Endodermal cell (in vitro differentiated cells): ENCODE measurements around the gene INHBB. TPM values are rescaled to one million over a fixed set of nuclear protein-coding genes. Genes with fewer than 3 reads are reported as not detected.

Experiments used
- DNase-seq: peaks from one replicate; pipeline ENCODE4 v3.0.0-alpha.2; 2017
- H3K27ac ChIP-seq: 2 replicates; pipeline ENCODE4 v1.5.1; 2013; ENCODE audit warnings: mild to moderate bottlenecking, low read depth, low read length, moderate library complexity
- H3K27me3 ChIP-seq: 2 replicates; pipeline ENCODE4 v1.6.1; 2013; ENCODE audit warnings: mild to moderate bottlenecking, low read length, moderate library complexity; ENCODE audit not compliant: insufficient read depth, control insufficient read depth, poor library complexity, severe bottlenecking
- H3K36me3 ChIP-seq: 2 replicates; pipeline ENCODE4 v1.7.0; 2013; ENCODE audit warnings: mild to moderate bottlenecking, low read length, moderate library complexity; ENCODE audit not compliant: control insufficient read depth, insufficient read depth
- H3K4me1 ChIP-seq: one replicate; pipeline ENCODE4 v1.7.0; 2013; ENCODE audit warnings: low read length; ENCODE audit not compliant: control insufficient read depth, insufficient read depth
- H3K4me3 ChIP-seq: 2 replicates; pipeline ENCODE4 v1.5.1; 2013; ENCODE audit warnings: mild to moderate bottlenecking, low read length, moderate library complexity
- H3K9ac ChIP-seq: 2 replicates; pipeline ENCODE4 v1.6.1; 2013; ENCODE audit warnings: mild to moderate bottlenecking, low read length, moderate library complexity; ENCODE audit not compliant: poor library complexity, severe bottlenecking; ENCODE audit errors: extremely low read depth
- H3K9me3 ChIP-seq: 2 replicates; pipeline ENCODE4 v1.6.1; 2013; ENCODE audit warnings: mild to moderate bottlenecking, low read length, moderate library complexity; ENCODE audit not compliant: control insufficient read depth
- H3K27ac Mint-ChIP-seq: 2 replicates; pipeline ENCODE4 v1.8.0; 2020; ENCODE audit warnings: mixed read lengths
- H3K27me3 Mint-ChIP-seq: 2 replicates; pipeline ENCODE4 v1.8.0; 2021; ENCODE audit warnings: mild to moderate bottlenecking, mixed read lengths; ENCODE audit not compliant: insufficient read depth
- H3K36me3 Mint-ChIP-seq: 2 replicates; pipeline ENCODE4 v1.8.0; 2020; ENCODE audit warnings: low read depth, mixed read lengths
- H3K4me1 Mint-ChIP-seq: 2 replicates; pipeline ENCODE4 v1.8.0; 2020; ENCODE audit warnings: mixed read lengths
- H3K4me3 Mint-ChIP-seq: 2 replicates; pipeline ENCODE4 v1.8.0; 2020; ENCODE audit warnings: mild to moderate bottlenecking, moderate library complexity, mixed read lengths
- H3K9me3 Mint-ChIP-seq: 2 replicates; pipeline ENCODE4 v1.8.0; 2020; ENCODE audit warnings: mild to moderate bottlenecking, mixed read lengths
- WGBS, 2 experiments: methylation state at CpG; one replicate each; pipeline versions ENCODE4 v1.1.5 to v1.1.7; 2013; ENCODE audit warnings: missing lambda C conversion rate in 2 of 2, mixed read lengths in 1 of 2; ENCODE audit not compliant: insufficient coverage in 1 of 2, insufficient read length in 1 of 2; 5-methylcytosine and 5-hydroxymethylcytosine counted together
- total RNA-seq, 2 donors: library from RNA; stranded (reverse); fragmentation: NEBNext Ultra II Directional in 1 of 2; extraction: Animal tissue kit (Norgen Biotek cat#: 25700) in 1 of 2; gene quantifications; 2 replicates in 1 of 2; 3 replicates in 1 of 2; pipeline ENCODE4 v1.2.1, GENCODE V29; 2021
- TF ChIP-seq, protein P1 (sequence below): fragments of 200-600 bp; sonication (generic); conservative IDR thresholded peaks from 2 replicates; pipeline ENCODE4 v1.5.0; 2021; ENCODE audit warnings: antibody characterized with exemption, mild to moderate bottlenecking

INHBB gene
- total RNA-seq, 2 donors from 2014 or later = not detected

DNA sequence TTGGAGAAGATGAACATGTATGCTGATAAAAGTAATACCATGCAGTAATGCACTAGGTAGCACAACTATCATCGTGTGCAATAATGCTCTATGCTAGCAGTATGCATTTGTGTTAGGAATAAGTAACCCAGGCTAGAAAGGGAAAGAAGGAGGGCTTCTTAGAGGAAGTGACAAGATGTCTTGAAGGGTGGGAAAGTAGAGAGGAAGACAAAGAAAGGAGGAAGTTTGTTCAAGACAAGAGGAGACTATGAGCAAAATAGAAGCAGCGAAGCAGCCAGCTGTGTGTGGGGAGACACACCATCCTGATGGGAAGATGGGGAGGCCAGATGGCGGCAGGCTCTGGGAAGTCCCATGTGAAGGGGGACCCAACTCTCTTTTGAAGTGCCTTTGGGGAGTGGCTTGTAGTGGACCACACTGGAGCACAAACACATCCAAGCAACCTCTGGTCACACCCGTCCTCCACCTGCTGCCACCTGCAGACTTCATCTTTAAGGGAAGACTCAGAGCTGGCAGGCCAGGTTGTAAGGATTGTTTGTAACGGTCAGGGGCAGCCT, 39.9 kb upstream of the INHBB start:
- Histone ChIP-seq H3K4me1 (peaks cover 6% of the 10 kb centered on the region), H3K27ac (no peak overlapping the region), H3K9ac (no peak overlapping the region), H3K4me3 (no peak overlapping the region), H3K36me3 (no peaks in the 10 kb centered on the region), H3K27me3 (no peaks in the 10 kb centered on the region), H3K9me3 (no peaks in the 10 kb centered on the region)
- DNase-seq = no peak
- Mint-ChIP-seq H3K4me1 (peaks cover 7% of the 10 kb centered on the region), H3K4me3 (no peak overlapping the region), H3K36me3 (peaks cover 6% of the 10 kb centered on the region), H3K27me3 (peaks cover 5% of the 10 kb centered on the region), H3K27ac (no peak overlapping the region), H3K9me3 (no peaks in the 10 kb centered on the region)
- TF ChIP-seq, protein P1, sequence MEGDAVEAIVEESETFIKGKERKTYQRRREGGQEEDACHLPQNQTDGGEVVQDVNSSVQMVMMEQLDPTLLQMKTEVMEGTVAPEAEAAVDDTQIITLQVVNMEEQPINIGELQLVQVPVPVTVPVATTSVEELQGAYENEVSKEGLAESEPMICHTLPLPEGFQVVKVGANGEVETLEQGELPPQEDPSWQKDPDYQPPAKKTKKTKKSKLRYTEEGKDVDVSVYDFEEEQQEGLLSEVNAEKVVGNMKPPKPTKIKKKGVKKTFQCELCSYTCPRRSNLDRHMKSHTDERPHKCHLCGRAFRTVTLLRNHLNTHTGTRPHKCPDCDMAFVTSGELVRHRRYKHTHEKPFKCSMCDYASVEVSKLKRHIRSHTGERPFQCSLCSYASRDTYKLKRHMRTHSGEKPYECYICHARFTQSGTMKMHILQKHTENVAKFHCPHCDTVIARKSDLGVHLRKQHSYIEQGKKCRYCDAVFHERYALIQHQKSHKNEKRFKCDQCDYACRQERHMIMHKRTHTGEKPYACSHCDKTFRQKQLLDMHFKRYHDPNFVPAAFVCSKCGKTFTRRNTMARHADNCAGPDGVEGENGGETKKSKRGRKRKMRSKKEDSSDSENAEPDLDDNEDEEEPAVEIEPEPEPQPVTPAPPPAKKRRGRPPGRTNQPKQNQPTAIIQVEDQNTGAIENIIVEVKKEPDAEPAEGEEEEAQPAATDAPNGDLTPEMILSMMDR = no peak
- whole genome bisulfite sequencing, 2 experiments = 98% methylated on average over 4 to 5 of the region's 5 CpGs

DNA sequence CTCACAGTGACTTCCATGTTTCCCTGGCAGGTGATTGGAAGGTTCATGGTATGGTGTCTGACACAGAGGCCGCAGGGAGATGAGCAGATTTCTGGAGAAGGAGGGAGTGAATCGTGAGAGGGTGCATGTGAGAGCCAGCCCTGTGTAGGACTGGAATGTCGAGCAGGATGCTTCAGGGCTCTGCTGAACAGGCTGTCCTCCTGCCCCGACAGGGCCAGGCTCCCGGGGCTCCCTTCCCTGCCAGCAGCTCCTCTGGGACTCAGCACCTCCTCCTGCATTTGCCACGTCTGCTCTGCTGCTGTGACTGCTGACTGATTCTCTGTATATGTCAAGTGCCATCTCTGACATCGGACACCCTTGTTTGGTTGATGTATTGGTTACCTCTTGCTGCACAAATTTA, 38.5 kb upstream of the INHBB start:
- TF ChIP-seq, protein P1 = no peak
- Histone ChIP-seq H3K9me3 (no peaks in the 10 kb centered on the region), H3K27me3 (no peaks in the 10 kb centered on the region), H3K4me3 (no peak overlapping the region), H3K9ac (no peak overlapping the region), H3K4me1 (peaks cover 6% of the 10 kb centered on the region), H3K36me3 (no peaks in the 10 kb centered on the region), H3K27ac (no peak overlapping the region)
- Mint-ChIP-seq H3K4me1 (peaks cover 7% of the 10 kb centered on the region), H3K4me3 (no peak overlapping the region), H3K27ac (no peak overlapping the region), H3K27me3 (peaks cover 12% of the 10 kb centered on the region), H3K9me3 (no peaks in the 10 kb centered on the region), H3K36me3 (peaks cover 2% of the 10 kb centered on the region)
- no peak for DNase-seq
- 91 to 95% methylated on average over 5 to 7 of the region's 7 CpGs for WGBS, 2 experiments

- DNase-seq = no peak
- H3K4me3 ChIP-seq = no peak overlapping the region
- peaks cover 13% of the 10 kb centered on the region for H3K4me1 Mint-ChIP-seq
- peaks cover 2% of the 10 kb centered on the region for H3K36me3 Mint-ChIP-seq
- no peak overlapping the region for H3K27ac ChIP-seq
- no peaks in the 10 kb centered on the region for H3K9me3 ChIP-seq
- no peak overlapping the region for H3K27ac Mint-ChIP-seq
- H3K4me1 ChIP-seq = peaks cover 6% of the 10 kb centered on the region
- TF ChIP-seq, protein P1 = no peak
- H3K36me3 ChIP-seq = no peaks in the 10 kb centered on the region
- peaks cover 18% of the 10 kb centered on the region for H3K27me3 Mint-ChIP-seq
- WGBS, 2 experiments = 89 to 91% methylated on average over 13 to 16 of the region's 16 CpGs
- H3K27me3 ChIP-seq = no peaks in the 10 kb centered on the region
- H3K9ac ChIP-seq = no peak overlapping the region
- no peak overlapping the region for H3K4me3 Mint-ChIP-seq
- H3K9me3 Mint-ChIP-seq = no peaks in the 10 kb centered on the region
Observed at GRCh38 chr2:120308038-120308910, 37.7 kb upstream of the INHBB start.
